HG02798 (cell line): ENCODE results near the gene TCAP.

ENCODE experiments used
- ATAC-seq: cut with Tn5 transposase; IDR thresholded peaks from one replicate; pipeline ENCODE4 v1.9.1; 2021; ENCODE audit warnings: mild to moderate bottlenecking; ENCODE audit not compliant: unreplicated experiment, poor library complexity

TCAP gene

DNA sequence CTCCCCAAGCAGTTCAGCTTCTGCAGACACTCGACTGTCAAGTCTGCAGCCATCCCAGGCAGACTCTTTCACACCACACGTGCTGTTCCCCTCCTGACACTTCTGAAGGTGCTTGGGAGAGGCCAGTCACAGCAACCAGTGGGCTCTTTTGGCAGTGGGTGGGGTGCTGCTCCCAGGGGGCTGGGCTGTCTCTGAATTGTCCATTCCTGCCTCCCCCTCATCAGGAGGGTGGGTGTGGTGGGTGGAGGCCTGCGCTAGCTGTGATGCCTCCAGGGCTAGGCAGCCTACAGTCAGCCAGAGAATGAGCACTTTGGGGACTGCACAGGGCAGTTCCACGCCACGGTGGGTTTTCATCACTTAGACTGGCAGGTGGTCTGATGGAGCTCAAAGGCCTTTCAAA lies 17.9 kb upstream of the TCAP start:
- ATAC-seq = no peak

DNA sequence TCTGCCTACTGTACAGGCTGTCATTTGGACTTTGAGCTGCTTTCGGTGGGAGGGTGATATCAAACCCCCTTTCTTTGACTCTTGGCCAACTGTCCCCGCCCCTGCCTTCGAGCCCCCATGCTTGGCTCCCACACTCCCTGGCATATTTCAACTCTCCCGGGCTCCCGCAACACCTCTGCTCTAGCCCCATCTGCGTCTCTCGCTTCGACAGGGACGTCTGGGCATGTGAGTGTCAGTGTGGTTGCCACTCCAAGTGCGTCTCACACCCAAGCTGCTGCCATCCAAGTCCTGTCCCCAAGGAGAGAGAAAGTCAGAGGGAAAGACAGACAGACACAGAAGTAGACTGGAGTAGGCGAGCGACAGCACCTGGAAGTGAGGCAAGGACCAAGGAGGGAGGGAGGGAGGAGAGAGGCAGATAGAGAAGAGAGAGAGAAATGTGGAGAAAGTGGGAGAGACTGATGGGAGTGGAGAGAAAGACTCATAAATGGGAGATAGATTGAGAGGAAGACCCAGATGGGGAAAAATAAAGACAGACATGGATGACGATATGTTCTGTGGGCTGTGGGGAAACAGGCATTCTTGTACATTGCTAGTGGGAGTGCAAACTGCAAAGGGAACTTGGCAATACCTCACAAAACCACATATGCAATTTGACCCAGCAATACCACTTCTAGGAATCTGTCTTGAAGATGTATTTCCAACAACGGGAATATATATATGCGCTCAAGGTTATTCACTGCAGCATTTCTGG lies 16.4 kb upstream of the TCAP start:
- no peak for ATAC-seq

DNA sequence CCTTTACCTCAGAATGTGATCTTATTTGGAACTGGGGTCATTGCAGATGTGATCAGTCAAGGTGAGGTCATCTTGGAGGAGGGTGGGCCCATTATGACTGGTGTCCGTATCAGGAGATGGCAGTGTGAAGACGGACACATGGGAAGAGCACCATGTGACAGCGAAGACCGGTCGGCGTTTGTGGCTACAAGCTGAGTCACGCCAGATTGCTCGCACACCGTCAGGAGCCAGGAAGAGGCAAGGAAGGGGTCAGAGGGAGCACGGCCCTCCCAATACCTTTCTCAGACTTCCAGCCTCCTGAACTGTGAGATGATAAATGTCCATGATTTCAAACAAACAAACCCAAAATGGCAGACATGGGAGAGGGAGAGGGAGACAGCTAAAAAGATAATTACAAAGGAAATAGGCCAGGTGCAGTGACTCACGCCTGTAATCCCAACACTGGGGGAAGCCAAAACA lies 15.0 kb upstream of the TCAP start:
- no peak for ATAC-seq

DNA sequence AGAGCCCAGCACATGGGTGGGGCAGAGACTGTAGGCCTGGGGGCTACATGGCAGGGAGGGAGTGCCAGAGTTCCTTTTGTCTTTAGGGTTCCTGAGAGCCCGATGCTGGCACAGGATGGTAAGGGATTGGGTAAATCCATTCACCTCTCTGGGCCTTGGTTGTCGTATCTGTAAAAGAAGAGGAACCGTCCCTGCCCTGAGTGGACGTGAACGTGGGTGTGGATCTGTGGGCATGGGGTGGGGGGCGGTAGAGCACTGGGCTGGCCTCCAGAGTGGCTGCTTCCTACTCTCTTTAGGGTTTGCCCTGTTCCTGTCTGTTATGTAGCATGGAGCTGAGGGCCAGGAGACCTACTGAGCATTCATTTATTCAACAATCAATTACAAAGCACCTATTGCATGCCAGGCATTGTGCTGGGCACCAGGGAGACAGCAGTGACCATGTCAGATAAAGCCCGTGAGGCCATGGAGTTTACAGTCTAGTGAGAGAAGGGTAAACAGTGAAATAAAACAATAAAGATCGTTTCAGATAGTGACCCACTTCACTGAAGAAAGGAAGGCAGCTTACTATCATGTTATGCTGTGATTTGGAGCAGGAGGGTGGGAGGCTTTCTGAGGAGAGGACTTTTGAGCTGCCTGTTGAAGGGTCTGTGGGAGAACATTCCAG lies 13.1 kb upstream of the TCAP start:
- no peak for ATAC-seq

DNA sequence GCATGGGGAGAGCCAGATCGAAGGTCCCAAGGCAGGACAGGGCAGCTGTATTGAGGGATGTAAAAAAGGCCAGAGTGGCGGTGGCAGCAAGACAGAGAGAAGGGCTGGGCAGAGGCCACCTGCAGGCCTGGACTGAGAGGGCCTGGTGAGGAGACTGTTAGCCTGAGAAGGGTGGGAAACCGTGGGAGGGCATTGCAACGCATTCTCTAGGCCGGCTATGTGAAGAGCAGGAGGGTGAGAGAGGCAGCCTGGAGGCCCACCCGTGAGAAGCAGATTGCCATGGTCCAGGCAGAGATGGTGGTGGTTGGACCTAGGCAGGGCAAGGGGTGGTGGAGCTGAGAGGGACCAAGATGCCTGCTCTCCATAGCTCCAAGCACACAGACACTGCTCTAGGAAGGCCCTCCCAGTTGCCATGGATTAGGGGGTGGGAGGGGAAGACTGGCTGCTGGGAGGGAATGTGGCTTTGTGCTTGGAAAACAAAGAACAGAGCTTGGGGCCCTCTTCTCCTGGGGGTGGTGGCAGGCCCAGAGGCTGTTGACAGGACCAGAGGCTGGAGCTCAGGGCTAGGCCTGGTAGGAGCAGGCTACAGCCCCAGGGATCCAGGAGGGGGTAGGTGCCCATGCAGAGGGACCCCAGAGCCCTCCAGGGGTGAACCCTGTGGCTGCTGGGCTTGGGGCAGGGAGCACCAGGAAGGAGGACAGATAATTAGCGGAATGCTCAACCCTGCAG lies 12.4 kb upstream of the TCAP start:
- ATAC-seq = no peak

DNA sequence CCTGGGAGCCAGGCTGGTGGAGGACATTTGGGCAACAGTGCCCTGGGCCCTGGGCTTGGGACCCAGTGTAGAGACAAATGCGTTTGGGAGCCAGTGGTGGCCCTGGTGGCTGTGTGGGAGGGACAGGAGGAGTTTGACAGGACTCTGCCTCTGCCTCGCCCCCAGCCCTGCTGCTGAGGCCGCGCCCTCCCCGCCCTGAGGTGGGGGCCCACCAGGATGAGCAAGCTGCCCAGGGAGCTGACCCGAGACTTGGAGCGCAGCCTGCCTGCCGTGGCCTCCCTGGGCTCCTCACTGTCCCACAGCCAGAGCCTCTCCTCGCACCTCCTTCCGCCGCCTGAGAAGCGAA lies 11.9 kb upstream of the TCAP start:
- no peak for ATAC-seq

DNA sequence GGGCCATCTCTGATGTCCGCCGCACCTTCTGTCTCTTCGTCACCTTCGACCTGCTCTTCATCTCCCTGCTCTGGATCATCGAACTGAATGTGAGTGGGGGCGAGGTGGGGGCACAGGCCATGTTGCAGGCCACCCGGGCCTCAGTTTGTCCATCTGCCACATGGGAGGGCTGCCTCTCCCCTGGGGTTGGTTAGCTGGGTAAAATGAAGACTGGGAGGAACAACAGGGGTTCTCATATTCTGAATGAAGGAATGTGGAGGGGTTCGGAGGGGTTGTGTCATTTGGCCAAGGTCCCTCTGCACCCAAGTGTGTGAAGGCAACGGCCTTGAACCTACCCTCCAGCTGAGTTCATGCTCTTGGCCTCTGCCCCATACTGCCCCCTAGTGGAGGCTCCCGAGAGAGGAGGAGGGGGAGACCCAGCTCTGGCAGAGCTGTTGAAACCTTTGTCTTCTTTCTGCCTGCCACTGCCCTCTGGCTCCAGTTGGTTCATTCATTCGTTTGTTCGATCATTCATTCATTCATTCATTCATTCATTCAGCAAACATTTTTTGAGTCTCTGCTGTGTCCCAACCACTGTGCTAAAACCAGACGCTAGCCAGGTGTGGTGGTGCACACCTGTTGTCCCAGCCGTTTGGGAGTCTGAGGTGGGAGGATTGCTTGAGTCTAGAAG lies 11.4 kb upstream of the TCAP start:
- ATAC-seq = no peak

DNA sequence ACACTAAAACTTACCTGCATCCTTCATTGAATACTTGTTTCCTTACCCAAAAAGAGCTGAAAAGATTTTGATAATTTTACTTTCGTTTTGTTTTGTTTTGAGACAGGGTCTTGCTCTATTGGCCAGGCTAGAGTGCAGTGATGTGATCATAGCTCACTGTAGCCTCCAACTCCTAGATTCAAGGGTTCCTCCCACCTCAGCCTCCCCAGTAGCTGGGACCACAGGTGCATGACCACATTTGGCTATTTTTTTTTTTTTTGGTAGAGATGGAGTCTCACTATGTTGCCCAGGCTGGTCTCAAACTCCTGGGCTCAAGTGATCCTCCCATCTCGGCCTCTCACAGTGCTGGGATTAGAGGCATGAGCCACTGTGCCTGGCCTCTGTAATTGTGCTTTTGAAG lies 10.0 kb upstream of the TCAP start:
- ATAC-seq = no peak

DNA sequence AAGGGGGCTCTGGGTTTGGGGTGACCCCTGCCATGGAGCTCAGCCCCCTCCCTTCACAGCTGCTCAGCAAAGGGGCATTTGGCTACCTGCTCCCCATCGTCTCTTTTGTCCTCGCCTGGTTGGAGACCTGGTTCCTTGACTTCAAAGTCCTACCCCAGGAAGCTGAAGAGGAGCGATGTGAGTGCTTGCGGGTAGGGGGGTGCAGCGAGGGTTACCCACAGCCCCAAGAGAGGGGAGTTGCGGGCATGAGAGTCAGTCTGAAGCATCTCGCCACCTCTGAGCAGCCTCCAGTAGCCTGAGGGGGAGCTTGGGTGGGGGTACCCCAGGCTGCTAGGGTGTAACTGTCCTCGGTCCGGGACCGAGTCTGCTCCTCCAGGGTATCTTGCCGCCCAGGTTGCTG lies 6.8 kb upstream of the TCAP start:
- ATAC-seq = no peak

DNA sequence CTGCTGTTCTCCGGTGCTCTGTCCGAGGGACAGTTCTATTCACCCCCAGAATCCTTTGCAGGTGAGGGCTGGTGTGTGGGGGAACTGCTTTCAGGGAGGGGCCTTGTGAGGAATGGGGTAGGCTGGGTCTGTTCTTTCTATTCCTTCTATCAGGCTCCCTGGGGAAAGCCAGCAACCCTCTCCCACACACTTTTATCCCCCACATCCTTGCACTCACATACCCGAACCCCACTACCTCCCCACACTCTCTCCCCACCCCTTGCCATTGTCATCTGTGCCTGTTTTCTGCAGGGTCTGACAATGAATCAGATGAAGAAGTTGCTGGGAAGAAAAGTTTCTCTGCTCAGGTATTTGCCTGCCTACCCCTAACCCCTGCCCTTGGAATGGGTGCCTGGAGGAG lies 6.4 kb upstream of the TCAP start:
- ATAC-seq = no peak

DNA sequence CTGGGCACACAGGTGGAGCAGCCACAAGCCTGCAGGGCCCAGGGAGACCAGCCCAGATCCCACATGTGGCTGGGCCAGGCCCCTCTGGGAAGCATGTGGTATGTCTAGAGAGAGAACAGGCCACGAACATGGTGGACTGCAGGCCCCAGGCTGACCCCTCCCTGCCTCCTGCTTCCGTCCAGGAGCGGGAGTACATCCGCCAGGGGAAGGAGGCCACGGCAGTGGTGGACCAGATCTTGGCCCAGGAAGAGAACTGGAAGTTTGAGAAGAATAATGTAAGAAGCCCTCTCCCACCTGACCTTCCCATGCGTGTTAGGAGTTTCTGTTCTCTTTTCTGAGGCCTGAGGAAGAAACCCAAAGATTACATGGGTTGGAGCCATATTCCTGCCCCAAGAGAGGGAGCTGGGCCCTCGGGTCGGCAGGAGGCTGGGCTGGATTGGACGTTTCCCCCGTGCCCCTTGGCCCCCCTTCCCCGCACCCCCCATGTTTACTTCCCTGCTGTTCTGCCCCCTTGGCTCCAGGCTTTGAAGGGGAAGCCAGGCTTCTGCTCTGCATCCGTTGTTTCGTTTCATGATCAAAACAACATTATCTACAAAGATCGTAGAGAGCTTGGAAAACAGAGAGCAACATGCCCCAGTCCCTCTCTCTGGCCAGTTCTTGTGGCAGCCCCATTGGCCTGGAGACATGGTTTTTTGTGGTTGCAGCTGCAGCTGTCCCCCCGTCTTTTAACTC lies 5.7 kb upstream of the TCAP start:
- ATAC-seq = no peak

DNA sequence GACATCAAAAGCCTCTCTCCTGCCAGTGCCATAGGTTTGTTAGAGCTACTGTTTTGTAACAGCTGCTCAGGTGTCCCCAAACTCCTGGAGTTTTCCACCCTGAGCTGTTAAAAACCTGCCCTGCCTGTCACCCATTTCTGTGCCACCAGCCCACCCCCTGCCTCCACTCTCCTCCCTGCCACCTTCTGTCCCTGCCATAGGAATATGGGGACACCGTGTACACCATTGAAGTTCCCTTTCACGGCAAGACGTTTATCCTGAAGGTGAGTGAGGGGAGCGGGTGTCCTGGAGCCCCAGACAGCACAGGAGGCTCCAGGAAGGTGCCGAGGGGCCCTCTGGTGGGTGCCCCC lies 5.2 kb upstream of the TCAP start:
- ATAC-seq = no peak

DNA sequence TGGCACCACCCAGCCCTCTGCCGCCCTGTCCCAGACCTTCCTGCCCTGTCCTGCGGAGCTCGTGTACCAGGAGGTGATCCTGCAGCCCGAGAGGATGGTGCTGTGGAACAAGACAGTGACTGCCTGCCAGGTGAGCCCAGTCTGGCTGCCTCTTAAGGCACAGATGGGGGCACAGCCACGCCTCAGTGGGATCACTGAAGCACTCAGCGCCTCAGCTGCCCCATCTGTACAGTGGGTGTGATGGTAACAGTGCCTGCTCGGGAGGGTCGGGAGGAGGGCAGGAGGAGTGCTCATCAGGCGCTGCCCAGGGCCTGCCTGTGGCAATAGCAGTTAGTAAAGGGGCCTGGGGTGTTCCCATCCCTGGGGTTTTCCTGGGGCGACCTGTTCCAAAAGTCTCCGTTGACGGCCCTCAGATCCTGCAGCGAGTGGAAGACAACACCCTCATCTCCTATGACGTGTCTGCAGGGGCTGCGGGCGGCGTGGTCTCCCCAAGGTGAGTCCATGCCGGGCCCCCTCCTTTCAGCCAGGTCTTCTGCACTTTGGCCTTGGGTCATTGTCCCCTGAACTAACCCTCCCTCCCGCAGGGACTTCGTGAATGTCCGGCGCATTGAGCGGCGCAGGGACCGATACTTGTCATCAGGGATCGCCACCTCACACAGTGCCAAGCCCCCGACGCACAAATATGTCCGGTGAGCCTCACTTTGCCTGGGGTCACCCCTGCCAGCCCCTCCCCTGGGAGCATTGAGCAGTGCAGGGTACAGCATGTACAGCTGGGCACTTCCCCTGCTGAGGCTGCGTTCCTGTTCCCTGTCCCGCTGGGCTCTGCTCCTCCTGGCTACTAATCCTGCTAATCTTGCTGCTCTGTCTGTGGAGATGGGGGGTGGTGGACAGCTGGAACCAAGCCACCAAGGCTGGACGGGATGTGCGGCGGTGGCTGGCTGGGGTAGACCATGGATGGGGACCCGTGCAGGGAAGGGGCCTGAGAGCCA lies 4.5 kb upstream of the TCAP start:
- ATAC-seq = no peak

DNA sequence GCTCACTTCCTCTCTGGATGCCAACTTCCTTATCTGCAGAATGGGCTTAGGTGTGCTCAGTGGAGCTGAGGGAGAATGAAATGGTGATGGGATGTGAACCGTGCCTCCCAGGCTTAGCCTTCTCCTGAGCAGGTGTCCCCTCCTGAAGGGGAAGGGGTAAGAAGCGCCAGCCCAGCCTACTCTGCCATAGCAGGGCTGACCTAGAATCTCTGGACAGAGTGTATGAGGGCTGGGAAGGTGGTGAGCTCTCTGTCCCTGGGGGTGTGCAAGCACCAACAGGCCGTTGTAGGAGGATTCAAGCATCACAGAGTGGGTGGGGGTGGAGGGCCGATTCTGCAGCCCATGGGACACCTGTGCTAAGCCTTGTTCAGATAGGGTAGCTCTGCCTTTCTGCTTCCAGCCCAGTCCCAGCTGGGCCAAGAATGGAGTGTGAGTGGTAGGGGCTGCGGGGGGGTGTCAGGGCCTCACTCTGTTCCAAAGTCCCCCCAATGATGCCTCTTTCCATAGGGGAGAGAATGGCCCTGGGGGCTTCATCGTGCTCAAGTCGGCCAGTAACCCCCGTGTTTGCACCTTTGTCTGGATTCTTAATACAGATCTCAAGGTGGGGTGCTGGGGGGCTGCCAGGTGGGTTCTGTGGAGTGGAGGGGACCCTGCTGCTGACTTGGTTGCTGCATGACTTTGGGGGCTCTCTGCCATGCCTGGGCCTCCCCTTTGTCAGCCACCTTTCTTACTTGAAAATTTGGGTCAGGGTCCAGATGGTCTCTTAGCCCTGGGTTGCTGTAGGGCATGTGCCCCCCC lies 3.2 kb upstream of the TCAP start:
- no peak for ATAC-seq

DNA sequence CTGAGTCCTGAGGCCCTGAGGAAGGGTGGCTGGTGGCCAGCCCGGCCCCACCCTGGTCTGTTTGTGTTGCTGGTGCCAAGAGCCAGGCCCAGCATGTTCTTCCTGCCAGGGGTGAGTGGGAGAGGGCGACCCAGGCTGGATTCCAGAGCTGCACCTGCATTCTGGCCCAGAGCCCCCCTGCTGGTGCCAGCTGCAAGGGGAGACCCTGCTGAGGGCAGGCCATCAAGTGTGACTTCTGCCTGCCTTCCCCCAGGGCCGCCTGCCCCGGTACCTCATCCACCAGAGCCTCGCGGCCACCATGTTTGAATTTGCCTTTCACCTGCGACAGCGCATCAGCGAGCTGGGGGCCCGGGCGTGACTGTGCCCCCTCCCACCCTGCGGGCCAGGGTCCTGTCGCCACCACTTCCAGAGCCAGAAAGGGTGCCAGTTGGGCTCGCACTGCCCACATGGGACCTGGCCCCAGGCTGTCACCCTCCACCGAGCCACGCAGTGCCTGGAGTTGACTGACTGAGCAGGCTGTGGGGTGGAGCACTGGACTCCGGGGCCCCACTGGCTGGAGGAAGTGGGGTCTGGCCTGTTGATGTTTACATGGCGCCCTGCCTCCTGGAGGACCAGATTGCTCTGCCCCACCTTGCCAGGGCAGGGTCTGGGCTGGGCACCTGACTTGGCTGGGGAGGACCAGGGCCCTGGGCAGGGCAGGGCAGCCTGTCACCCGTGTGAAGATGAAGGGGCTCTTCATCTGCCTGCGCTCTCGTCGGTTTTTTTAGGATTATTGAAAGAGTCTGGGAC lies 2.4 kb upstream of the TCAP start:
- no peak for ATAC-seq

DNA sequence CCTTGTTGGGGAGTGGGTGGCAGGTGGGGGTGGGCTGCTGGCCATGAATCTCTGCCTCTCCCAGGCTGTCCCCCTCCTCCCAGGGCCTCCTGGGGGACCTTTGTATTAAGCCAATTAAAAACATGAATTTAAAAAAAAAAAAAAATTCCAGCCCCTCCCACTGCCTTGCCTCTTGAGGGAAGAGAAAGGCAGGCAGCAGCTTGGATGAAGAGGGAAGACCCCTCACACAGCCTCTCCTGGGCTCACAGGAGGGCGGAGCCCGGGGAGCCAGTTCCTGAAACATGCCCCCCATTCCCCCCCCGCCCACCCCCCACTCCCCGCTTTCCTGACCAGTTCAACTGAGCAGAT lies 1.8 kb upstream of the TCAP start:
- no peak for ATAC-seq

DNA sequence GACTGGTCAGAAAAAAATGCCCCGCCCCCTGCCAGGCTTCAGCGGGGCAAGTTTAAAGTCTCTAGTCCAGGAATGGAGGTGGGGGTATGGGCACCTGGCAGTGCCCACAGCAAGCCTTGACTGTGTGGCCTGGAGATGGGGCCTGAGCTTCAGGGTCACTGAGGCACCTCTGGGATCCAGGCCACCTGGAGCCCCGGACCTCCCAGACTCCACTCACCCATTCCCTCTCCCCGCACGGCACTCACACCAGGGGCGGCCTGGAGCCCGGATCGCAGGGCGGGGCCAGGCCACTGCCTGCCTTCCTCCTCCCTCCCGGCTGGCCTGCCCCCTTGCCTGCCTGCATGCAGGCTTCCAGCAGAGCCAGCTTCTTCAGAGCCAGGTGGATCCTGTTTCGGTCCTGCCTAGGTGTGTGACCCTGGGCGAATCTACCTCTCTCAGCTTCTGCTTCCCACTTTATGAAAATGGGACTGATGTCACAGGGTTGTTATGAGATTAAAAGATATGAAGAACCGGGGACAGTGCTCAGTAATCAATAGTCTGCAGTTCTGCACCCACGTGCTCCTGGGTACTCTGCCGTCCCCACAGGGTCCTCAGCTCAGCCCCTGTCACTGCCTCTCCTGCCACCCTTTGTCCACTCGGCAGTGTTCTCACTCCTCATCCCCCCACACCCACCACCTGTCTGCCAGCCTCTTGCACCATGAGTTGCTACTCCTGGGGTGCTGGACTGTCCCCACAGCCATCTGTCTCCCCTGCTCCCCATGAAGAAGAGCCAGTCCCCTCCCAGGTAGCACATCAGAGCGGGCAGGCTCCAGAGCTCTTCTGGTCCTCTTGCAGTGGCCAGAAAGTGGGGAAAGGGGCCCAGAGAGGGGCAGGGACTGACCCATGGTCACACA lies 1.2 kb upstream of the TCAP start:
- ATAC-seq = no peak
